Measurements from ENCODE around the gene INPP1.
"Not testable (repeated sequence)": the region's sequence is repeated elsewhere in the genome, so short reads cannot be mapped to it uniquely, and the experiment has no call there.

INPP1 gene

DNA sequence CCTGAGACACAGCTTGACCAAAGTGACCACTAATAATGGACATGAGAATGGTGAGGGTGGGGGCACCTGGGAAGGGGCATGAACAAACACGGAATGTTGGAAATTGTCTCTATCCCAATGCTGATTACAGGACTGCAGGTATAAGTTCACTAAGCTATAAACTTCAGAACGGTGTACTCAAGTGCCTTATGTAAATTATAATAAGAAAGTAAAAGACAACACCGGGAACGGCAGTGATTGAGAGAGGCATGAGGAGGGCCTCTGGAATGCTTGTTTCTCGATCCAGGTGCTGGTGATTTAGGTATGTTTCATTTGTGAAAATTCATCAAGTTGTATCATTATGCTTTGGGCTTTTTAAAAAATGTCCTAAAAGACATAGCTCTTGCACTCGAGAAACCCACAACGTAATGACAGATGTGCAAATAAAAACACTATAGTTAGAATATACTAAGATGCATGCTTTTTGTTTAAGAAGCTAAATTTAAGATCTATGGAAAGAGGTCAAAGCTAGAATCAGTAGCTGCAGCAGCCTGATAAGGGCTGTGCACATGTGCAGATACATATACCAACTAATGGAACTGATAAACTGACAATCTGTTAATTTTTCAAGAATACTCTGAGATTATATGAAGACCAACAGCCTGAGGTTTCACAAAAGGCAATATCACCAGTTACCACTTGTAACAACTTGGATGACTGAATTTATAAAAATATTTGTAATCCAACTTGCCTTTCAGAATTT lies 31.3 kb upstream of the INPP1 start:
- no peak for DNase-seq (ENCODE audit: low spot score)
- Histone ChIP-seq H3K27ac (no peak overlapping the region), H3K4me3 (no peak overlapping the region)
- no peak for TF ChIP-seq CTCF (IDR thresholded peaks at IDR 0.05)

DNA sequence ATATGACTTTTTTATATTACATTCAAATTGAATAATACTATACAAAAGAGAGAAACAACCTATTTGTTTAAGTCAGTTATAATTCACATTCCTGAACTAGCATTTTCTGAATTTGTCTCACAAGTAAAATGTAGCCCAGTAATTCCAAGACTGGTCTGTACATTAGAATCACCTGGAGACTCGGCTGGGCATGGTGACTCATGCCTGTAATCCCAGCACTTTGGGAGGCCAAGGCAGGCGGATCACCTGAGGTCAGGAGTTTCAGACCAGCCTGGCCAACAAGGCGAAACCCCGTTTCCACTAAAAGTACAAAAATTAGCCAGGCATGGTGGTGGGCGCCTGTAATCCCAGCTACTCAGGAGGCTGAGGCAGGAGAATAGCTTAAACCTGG lies 30.8 kb upstream of the INPP1 start:
- not testable (repeated sequence) for DNase-seq (ENCODE audit: low spot score); H3K27ac ChIP-seq

GRCh38 chr2:190313880-190314279 lies 29.5 kb upstream of the INPP1 start:
- no peak for TF ChIP-seq CTCF (IDR thresholded peaks at IDR 0.05)
- no peak for DNase-seq (ENCODE audit: low spot score)
- H3K27ac ChIP-seq = no peak overlapping the region
- H3K4me3 ChIP-seq = no peak overlapping the region

More for the DNA sequence above, 30.8 kb upstream of the INPP1 start:
- not testable (repeated sequence) for H3K4me3 ChIP-seq

- H3K4me3 ChIP-seq = no peak overlapping the region
- H3K27ac ChIP-seq = no peak overlapping the region
- no peak for DNase-seq (ENCODE audit: low spot score)
- no peak for TF ChIP-seq CTCF (IDR thresholded peaks at IDR 0.05)
Measured at GRCh38 chr2:190315273-190315672, 28.1 kb upstream of the INPP1 start.

DNA sequence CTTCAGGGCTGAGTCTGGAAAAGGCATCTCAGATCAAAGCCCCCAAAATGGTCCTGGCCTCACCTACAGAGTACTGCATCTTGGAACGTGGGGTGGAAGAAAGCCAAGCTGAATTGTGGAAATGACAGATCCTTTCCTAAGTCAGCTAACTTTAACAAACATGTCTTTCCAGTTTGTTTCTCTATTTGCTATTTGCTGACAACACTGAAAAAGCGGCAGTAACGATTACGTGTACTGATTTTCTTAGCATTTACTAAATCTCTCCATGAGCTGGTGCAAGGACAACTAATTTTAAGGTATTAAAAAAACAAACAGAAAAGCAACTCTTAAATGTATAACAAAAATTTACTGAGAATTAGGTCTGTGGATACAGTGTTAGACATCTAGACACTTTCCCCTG lies 24.9 kb upstream of the INPP1 start:
- Histone ChIP-seq H3K27ac (peak overlapping the region; percentile 81 to 83), H3K4me3 (peak overlapping the region; percentile 74)
- no peak for DNase-seq (ENCODE audit: low spot score)
- TF ChIP-seq CTCF (IDR thresholded peaks at IDR 0.05) = no peak

DNA sequence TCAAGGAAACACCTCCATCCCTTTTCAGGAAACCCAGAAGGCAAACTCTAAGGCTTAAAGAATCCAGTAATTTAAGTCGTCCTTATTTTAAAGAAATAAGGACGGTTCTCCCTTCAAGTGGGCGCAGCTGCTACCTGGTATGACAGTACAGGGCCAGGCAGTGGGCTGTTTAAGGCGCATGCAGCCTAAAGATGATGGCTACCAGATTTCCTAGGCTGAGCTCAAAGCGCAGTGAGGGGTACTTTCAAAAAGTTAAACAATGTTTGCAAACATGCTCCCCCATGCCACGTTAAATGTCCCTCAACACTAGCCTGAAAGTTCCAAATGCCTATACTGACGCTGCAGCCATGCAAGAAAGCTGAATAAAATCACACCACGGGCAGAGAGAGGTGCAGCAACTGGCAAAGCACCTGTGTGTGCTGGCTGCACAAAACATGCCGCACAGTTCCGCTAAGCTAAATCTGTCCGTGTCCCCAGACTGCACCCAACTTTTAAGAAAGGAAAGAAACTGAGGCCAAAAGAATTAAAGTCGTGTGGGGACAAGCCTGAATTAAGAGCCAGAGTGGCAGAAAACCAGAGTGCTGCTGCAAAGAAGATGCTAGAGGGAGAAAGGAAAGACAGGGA lies 24.3 kb upstream of the INPP1 start:
- no peak for DNase-seq (ENCODE audit: low spot score)
- TF ChIP-seq CTCF (IDR thresholded peaks at IDR 0.05) = no peak
- peak overlapping the region; percentile 81 to 83 for H3K27ac ChIP-seq
- H3K4me3 ChIP-seq = peak overlapping the region; percentile 74

GRCh38 chr2:190319555-190320498 lies 23.6 kb upstream of the INPP1 start, which contains the start of gene HIBCH:
HIBCH (minus strand) TSS chr2:190319826; CDS start chr2:190319750, 76 bp downstream.
- Histone ChIP-seq H3K27ac (peak within 1 kb of the TSS; percentile 81 to 83), H3K4me3 (peak within 1 kb of the TSS; percentile 74)
- no peak for TF ChIP-seq CTCF (IDR thresholded peaks at IDR 0.05)
- peak; percentile 99 for DNase-seq (ENCODE audit: low spot score)

Measured in coronary artery (tissue), 2 donors.